CD4-positive, alpha-beta T cell treated with Interferon gamma for 1 hour (primary cell): ENCODE measurements around the gene KLHL22.
"Not testable (repeated sequence)": the region's sequence is repeated elsewhere in the genome, so short reads cannot be mapped to it uniquely, and the experiment has no call there.

Experiments
- DNase-seq: peaks from one replicate; pipeline ENCODE4 v3.0.0-alpha.2; 2020

The KLHL22 gene

DNA sequence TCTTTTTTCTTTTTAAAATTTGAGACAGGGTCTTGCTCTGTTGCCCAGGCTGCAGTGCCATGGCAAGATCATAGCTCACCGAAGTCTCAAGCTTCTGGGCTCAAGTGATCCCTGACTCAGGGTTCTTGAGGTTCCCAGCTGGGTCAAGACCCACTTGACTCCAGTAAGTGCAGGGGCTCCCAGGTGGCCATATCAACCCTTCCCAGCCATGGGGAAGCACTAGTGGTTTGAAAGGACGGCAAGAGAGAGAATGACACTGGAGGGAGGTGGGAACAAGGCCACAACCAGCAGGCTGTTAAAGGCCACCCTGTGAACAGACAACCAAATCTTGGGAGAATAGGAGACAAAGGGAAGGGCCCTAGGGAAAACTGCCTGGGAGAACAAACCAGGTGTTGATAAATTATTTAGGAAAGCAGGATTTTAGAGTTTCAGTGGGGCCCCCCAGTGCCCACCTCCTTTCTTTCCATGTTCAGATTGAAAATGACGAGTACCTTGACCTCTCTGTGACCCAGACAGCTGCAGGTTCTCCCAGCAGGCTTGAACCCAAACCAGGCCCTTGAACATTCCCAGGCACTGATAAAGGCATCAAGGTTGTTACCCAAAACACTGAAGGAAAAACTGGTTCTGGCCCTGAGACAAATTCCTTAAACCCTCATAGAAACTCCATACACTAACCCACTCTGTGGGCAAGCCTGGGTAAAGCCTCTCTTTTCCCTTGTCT, 28.8 kb downstream of the KLHL22 start:
- no peak for DNase-seq

DNA sequence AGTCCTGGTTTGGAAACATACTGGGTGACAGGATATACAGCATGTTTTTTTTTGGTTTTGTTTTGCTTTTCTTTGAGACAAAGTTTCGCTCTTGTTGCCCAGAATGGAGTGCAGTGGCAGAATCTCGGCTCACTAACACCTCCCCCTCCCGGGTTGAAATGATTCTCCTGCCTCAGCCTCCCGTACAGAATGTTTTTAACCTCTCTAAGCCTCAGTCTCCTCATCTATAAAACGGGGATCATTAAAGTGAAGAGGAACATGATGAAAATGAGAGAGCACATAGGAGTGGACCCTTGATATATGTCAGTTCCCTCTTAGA, 29.9 kb downstream of the KLHL22 start:
- no peak for DNase-seq

DNA sequence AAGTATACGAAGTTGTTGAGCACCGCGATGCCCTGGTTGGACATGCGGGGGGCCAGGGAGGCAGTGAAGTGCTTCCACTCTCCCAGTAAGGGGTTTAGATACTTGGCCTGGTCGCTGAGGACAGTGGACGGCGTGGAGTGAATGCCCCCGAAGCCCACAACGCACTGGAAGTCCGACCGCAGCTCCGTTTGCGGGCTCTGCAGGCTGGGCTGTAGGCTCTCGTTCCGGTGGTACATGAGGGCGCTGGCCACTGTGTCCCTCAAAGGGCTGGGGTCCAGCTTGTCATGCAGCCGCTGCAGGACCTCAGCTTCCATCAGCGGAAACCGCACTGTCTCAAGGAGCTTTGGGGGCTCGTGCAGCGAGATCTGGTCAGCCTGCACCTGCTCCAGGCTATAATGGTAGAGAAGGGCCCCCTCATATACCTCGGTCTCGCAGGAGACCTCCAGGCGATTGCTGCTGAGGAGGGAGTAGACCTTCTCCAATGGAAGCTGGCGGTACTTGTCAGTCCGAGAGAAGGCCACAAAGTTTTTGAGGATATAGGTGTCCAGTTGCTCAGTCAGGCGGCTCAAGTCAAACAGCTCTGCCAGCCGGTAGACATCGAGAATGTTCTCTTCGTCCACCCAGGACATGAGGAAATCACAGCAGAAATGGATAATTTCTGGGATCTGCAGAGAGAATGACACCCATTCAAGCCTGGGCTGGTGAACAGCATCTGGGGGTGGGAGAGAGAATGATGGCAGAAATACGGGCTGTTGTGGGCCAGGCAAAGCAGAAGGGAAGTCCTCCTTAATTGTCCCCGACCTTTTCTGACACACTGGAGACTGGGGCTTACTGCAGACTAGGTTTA, 30.5 kb downstream of the KLHL22 start:
- no peak for DNase-seq

DNA sequence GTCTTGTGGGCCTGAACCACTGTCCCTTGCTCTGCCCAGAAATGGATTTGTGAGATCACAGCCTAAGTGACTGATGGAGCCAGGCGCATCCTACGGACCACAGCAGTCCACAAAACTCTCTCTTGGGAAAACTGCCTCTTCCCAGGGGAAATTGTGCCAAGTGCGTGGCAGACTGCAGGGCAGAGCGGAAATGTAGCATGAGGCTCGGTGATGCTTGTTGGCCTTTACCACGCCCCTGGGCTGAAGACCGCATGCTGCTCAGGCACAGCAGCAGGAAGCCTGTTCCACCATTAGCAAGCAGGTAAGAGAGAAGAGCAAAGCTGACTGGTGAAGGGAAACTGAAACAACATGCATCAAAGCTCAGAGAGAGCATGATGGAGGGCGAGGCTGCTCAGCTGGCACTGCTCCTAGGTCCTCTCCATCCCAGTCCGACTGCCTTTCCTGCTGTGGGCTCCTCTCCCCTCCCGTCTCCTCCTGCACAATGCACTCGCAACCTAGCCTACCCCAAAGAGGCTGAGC, 31.4 kb downstream of the KLHL22 start:
- peak; percentile 71 for DNase-seq

DNA sequence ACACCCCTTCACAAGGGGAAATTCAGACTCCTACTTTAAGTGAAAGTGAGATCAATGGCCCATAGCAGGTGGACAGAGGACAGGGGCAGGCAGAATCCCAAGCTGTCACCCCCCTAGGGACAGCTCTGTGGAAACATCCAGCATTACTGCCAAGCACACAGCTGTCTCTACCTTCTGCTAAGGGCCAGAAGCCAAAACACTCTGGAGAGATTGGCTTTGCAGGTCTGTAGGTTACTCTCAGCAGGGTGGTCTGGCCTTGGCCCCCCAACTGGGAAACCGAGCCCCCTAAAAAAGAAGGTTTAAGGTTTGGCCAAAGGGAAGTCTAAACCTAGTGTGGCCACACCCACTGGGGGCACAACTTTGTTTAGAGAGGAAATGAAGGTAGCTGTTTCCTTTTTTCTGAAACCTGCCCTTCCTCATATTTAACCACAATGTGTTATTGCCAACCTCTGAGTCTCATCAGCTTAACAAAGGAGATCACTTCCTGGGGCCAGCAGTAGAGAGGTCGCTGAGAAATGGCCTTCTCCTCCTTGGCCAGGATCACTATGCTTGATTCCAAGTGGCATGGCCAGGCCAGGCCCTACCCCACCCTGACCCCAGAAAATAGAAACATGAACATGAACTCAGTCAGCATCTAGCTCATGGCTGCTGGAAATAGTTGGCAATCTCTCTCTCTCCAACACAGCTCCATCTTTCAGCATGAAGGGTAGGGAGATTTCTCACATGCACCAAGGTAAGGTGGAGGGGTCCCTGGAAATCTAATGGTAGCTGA, 32.1 kb downstream of the KLHL22 start:
- peak; percentile 34 for DNase-seq

DNA sequence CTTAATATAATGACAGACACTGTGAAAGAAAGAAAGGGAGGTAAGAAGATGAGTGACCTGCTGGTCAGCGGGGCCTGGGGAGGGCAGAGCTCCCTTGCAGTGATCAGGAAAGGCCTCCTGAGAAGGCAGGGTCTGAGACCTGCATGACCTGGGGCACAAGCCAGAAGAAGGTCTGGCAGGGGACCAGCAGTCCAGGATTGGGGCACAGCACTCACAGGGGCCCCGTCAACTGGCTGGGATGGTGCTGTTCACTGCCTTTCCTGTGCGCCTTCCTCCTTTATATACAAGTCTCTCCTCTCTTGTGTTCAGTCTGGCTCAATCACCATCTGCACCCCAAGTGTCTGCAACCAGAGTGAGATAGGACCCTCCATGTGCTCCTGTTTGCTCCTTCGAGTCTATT, 35.7 kb downstream of the KLHL22 start:
- no peak for DNase-seq

DNA sequence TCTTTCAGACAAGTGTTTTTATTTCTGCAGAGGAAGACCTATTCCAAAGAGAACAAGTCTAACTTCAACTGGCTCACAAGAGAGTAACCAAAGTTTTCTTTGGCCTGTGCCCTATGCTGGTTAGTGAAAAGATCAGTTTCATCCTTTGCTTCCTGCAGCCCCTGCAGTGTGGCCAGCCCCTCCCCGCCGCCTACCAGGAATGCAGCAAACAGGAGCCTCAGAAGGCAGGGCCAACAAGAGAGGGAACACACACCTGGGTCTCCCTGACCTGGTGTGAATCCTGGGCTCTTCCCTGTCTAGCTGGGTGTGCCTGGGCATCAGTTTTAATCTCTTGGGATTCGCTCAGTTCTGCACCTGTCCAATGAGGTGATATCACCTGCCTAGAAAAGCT, 36.4 kb downstream of the KLHL22 start:
- DNase-seq: no peak

DNA sequence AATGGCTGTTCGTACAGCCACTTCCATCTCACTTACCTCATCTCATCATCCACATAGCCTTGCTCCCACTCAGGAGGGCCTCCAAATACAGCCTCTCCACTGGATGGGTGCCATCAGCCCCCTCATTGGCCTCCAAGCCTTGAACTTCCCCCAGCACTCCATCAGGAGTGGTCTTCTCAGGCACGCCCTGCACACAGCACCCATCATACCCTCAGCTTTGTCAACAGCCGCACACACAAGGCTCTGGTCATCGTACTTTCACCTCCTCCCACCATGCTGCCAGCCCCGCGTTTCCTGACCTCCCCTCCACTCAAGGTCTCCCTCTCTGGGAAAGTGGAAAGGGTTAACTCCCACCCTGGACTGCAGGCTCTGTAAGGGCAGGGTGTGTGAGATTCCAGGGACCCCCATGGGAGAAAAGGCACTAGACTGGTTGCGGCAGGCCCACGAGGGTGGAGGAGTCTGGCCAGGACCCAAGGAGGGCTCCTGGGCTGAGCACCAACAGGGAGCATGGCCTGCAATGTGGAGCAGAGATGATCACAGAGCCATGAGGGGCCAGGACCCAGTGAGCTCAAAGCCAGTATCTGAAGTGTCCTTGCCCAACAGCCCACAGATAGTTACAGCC, 37.0 kb downstream of the KLHL22 start:
- DNase-seq: no peak

DNA sequence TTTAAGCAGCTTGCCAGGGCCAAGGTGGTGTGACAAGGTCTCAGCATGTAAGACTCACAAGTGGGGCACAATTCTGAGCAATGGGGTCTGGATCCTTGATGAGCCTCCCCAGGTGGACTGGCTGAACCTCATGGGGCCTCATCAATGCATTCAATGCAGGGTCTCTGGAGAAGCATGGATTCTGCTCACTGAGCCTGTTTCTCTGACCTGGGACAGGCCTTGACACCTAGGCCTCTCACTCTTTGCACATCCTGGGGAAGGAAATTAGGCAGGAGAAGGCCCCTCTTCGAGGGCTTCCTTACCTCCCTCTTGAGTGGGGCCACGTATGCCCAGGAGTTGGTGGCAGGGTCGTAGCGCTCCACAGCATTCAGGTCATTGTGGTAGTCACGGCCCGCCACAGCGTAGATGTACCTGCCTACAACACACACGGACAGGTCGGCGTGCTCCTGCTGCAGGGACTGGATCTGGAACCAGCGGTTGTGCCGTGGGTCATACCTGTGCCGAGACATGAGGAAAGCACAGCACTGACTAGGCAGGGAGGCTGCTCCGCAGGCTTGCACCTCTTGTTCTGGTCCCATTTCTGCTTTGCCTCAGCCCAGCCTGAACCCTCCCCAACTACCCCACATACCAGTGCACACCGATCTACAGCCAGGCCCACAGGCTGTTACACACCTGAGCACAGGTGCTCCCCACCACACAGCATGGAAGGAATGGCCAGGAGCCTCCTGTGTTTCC, 37.9 kb downstream of the KLHL22 start:
- DNase-seq: no peak

DNA sequence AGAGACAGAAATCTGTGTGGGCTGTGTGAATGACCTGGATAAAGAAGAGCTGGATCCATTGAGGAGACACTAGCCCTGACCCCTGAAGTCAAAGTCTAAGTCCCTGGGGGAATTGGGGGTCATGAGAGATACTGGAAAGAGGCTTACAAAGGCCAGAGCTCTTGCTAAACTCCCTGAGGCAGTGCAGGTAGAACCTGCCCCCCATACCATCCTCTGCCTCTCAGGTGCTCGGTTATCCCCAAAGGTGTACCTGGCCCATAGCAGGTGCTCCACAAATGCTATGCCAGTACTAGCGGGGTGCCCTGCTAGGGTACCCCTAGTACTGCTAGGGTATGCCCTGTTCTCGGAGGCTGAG, 38.9 kb downstream of the KLHL22 start:
- DNase-seq: no peak

DNA sequence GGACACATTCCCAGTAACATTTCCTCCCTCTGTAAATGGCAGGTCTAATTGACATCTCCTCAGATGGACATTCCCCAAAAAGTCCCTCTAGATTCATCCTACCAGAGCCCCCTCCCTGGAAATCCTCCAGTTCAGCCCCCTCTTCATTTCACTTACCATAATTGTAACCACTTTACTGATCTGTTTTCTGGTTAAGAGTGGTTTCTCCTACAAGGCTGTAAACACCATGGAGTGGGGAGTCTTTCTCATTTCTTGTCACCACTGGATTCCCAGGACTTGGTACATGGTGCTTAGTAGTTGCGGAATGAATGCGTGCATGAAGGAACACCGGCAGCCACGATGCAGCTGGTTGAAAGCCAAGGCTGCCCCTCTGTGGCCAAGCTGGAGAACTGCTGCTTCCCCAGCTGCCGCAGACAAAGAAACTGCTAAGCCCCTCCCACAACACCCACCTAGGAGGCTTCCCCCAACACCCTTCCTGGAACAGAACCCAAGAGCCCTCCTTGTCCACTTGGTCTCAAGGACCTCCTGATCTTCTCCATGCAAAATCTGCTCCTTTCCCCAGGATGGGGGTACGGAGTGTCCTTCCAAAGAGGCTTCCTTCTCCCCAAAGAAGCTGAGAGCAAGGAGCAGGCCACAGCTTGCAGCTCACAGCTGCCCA, 39.4 kb downstream of the KLHL22 start:
- peak; percentile 77 for DNase-seq

DNA sequence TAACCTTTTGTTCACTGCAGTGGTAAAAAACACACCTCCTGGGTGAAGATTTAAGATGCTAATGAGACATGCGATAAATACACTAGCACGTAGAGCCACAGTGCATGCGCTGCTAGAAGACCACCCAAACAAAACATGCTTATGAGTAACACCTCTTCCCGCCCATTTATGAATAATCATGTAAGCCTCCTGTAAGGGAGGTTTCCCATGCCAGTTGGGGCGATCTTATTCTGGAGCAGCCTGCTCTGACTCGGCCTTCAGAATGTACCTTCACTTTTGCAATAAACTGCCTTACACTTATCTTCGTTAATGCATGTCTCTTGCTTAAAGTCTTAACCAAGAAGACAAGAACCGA, 39.9 kb downstream of the KLHL22 start:
- no peak for DNase-seq

DNA sequence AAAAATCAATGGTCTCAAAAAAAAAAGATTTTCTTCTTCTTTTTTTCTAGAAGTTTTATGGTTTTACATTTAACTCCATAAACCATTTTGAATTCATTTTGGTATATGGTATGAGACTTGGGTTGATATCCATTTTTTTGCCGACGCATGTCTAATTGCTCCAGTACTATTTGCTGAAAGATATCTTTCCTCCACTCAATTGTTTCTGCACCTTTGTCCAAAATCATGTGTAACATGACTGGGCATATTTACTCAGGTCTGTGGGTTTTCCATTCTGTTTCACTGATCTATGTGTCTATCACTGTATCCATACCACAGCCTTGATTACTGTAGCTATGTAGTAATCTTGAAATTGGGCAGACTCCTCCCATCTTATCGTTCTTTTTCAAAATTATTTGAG, 42.4 kb downstream of the KLHL22 start:
- no peak for DNase-seq

DNA sequence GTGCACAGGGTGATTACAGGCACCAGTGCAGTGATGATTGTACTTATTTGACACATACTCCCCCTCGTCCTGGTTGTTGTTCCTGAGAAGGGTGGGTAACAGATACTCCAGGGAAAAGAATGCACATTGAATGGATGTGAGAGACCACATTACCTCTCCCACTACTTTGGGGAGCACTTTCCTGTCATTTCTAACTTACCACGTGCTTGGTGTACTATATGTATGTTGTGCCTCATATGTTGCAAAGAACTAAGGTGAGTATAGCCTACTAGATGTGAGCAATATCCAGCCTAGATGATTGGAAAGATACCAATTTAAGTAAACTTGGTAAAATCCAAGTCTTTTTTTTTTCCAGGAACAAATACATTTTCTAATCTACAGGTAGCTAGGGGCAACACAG, 43.7 kb downstream of the KLHL22 start:
- DNase-seq: no peak

DNA sequence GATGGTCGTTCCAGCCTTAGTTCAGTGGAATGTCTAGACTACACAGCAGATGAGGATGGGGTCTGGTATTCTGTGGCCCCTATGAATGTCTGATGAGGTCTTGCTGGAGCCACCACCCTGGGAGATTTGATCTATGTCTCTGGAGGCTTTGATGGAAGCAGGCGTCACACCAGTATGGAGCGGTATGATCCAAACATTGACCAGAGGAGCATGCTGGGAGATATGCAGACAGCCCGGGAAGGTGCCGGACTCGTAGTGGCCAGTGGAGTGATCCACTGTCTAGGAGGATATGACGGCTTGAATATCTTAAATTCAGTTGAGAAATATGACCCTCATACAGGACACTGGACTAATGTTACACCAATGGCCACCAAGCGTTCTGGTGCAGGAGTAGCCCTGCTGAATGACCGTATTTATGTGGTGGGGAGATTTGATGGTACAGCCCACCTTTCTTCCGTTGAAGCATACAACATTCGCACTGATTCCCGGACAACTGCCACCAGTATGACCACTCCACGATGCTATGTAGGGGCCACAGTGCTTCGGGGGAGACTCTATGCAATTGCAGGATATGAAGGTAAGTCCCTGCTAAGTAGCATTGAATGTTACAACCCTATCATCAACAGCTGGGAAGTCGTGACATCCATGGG, 44.3 kb downstream of the KLHL22 start:
- DNase-seq: not testable (repeated sequence)

DNA sequence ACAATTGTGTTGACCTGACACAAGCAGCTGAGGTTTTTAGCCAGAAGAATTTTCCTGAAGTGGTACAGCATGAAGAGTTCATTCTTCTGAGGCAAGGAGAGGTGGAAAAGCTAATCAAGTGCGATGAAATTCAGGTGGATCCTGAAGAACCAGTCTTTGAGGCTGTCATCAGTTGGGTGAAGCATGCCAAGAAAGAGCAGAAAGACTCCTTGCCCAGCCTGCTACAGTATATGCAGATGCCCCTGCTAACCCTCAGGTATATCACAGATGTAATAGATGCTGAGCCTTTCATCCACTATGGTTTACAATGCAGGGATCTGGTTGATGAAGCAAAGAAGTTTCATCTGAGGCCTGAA, 45.1 kb downstream of the KLHL22 start:
- DNase-seq: no peak

DNA sequence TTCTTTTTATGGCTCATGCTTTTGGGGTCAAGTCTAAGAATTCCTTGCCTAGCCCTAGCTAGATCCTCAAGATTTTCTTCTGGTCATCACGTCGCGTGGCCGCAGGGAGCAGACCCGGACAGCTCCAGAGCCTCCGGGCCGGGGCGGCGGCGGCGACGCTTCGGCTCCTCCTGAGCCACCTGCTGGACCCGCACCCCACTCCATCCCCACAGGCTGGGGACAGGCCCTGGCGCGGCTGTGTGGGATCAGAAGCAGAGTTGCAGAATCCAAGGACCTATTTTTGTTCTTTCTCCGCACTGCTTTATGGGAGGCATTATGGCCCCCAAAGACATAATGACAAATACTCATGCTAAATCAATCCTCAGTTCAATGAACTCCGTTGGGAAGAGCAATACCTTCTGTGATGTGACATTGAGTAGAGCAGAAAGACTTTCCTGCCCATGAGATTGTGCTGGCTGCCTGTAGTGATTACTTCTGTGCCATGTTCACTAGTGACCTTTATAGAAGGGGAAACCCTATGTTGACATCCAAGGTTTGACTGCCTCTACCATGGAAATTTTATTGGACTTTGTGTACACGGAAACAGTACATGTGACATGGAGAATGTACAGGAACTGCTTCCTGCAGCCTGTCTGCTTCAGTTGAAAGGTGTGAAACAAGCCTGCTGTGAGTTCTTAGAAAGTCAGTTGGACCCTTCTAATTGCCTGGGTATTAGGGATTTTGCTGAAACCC, 45.6 kb downstream of the KLHL22 start:
- no peak for DNase-seq

DNA sequence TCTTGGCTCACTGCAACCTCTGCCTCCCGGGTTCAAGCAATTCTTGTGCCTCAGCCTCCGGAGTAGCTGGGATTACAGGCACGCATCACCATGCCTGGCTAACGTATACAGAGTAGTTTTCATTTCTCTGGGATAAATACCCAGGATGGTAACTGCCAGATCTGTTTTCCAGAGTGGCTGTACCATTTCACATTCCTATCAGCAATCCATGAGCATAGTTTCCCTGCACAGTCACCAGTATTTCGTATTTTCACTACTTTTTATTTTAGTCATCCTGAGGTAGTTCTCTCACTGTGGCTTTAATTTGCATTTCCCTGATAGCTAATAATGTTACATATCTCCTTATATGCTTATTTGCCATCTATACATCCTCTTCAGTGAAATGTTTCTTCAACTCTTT, 47.0 kb downstream of the KLHL22 start:
- no peak for DNase-seq

DNA sequence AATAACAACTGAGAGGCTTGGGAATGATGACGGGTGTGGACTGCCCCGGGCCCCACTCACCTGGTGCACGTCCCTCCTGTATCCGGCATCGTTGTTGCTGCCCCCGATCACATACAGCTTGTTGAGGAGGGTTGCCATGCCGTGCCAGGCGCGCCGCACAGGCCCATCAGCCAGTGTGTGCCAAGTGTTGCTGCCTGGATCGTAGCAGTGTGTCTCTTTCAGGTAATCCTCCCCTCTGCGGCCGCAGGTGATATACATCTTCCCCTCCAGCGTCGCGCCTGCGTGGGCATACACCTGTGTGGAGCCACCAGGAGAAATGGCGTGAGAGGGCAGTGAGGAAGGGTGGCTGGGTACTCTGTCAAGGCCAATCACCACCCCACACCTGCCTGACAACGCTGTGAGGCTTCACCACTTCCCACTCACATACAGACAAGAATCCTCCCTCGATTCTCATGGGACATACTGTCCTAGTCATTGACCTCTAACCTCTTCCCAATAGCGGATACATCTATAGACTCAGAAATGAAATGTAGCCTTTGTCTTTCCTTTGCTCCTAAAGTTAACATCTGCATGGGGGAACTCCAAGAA, 49.1 kb downstream of the KLHL22 start:
- DNase-seq: no peak

DNA sequence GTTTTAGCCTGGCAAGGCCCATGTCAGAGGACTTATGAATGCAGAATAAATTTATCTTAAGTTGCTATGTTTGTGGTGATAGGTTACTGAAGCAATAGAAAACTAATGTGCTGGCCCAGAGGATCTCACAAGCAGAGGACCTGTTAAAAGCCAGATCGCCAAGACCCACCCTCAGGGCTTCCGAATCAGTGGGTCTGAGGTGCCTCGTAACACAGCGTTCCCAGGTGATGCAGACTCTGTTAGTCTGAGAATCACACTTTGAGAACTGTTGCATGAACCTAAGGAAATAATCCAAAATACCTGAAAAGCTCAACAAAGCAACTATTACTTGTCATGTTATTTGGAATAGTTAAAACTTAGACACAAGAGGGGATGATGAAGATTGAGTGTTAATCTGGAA, 51.3 kb downstream of the KLHL22 start:
- DNase-seq: no peak
